SK-N-SH treated with all-trans-retinoic acid at 6 μM for 48 hours (cell line): ENCODE results near the gene GLIS1.

Source experiments
- ATAC-seq: fragments of 200-7000 bp; cut with Tn5 transposase; 3 replicates; pipeline ENCODE4 v1.9.1; 2020; ENCODE audit warnings: mild to moderate bottlenecking, moderate library complexity
- ARNTL ChIP-seq: fragments of 450-650 bp; formaldehyde crosslinking; IDR thresholded peaks from 2 replicates; pipeline ENCODE4 v1.5.0; 2020; ENCODE audit warnings: low read depth, mild to moderate bottlenecking, moderate library complexity, borderline replicate concordance
- BACH2 ChIP-seq: fragments of 250-450 bp; sonication (Bioruptor Pico); IDR thresholded peaks from 2 replicates; pipeline ENCODE4 v1.9.0; 2021; ENCODE audit warnings: mild to moderate bottlenecking, borderline replicate concordance
- CREB5 ChIP-seq: fragments of 250-450 bp; sonication (Bioruptor Pico); IDR thresholded peaks from 2 replicates; pipeline ENCODE4 v1.5.1; 2020; ENCODE audit warnings: low read depth, mild to moderate bottlenecking, moderate library complexity
- CSDC2 ChIP-seq: fragments of 250-450 bp; sonication (Bioruptor Pico); IDR thresholded peaks from 2 replicates; pipeline ENCODE4 v1.5.0; 2020; ENCODE audit warnings: mild to moderate bottlenecking, moderate library complexity
- ESRRG ChIP-seq: fragments of 250-450 bp; sonication (Bioruptor Pico); IDR thresholded peaks from 2 replicates; pipeline ENCODE4 v1.6.1; 2021; ENCODE audit warnings: mild to moderate bottlenecking
- GLIS3 ChIP-seq: fragments of 250-450 bp; sonication (Bioruptor Pico); IDR thresholded peaks from 2 replicates; pipeline ENCODE4 v1.5.0; 2020; ENCODE audit warnings: mild to moderate bottlenecking, moderate library complexity
- ISL1 ChIP-seq: fragments of 250-450 bp; sonication (Bioruptor Pico); IDR thresholded peaks from 2 replicates; pipeline ENCODE4 v2.1.2; 2022; ENCODE audit warnings: mild to moderate bottlenecking, moderate library complexity
- OSR1 ChIP-seq: fragments of 250-450 bp; sonication (Bioruptor Pico); IDR thresholded peaks from 2 replicates; pipeline ENCODE4 v1.8.0; 2022; ENCODE audit warnings: moderate library complexity, mild to moderate bottlenecking, inconsistent platforms
- PATZ1 ChIP-seq: fragments of 250-450 bp; sonication (Bioruptor Pico); IDR thresholded peaks from 2 replicates; pipeline ENCODE4 v1.8.0; 2020; ENCODE audit warnings: mild to moderate bottlenecking, moderate library complexity, borderline replicate concordance
- PPARA ChIP-seq: fragments of 250-450 bp; sonication (Bioruptor Pico); IDR thresholded peaks from 2 replicates; pipeline ENCODE4 v1.5.0; 2020; ENCODE audit warnings: mild to moderate bottlenecking, borderline replicate concordance
- RARB ChIP-seq: fragments of 250-450 bp; sonication (Bioruptor Pico); IDR thresholded peaks from 2 replicates; pipeline ENCODE4 v1.8.0; 2021; ENCODE audit warnings: mild to moderate bottlenecking, moderate library complexity
- SNAI2 ChIP-seq: fragments of 250-450 bp; sonication (Bioruptor Pico); IDR thresholded peaks from 2 replicates; pipeline ENCODE4 v1.5.0; 2020; ENCODE audit warnings: mild to moderate bottlenecking, moderate library complexity
- TCF4 ChIP-seq: fragments of 250-450 bp; sonication (Bioruptor Pico); IDR thresholded peaks from 2 replicates; pipeline ENCODE4 v1.8.0; 2021; ENCODE audit warnings: mild to moderate bottlenecking, moderate library complexity, borderline replicate concordance
- TOX ChIP-seq: fragments of 250-450 bp; sonication (Bioruptor Pico); IDR thresholded peaks from 2 replicates; pipeline ENCODE4 v1.8.0; 2021; ENCODE audit warnings: mild to moderate bottlenecking, moderate library complexity, borderline replicate concordance
- ZC3H10 ChIP-seq: fragments of 250-450 bp; sonication (Bioruptor Pico); IDR thresholded peaks from 2 replicates; pipeline ENCODE4 v1.5.1; 2021; ENCODE audit warnings: mild to moderate bottlenecking, moderate library complexity
- ZFP3 ChIP-seq: fragments of 250-450 bp; sonication (Bioruptor Pico); IDR thresholded peaks from 2 replicates; pipeline ENCODE4 v1.5.0; 2020; ENCODE audit warnings: mild to moderate bottlenecking, moderate library complexity
- ZFP30 ChIP-seq: fragments of 450-650 bp; formaldehyde crosslinking; IDR thresholded peaks from 2 replicates; pipeline ENCODE4 v1.5.0; 2022; ENCODE audit warnings: mild to moderate bottlenecking, moderate library complexity
- ZNF565 ChIP-seq: fragments of 450-650 bp; formaldehyde crosslinking; conservative IDR thresholded peaks from 2 replicates; pipeline ENCODE4 v1.5.0; 2020; ENCODE audit warnings: low read depth, mild to moderate bottlenecking, moderate library complexity
- ZNF70 ChIP-seq: fragments of 450-650 bp; formaldehyde crosslinking; IDR thresholded peaks from 2 replicates; pipeline ENCODE4 v1.5.0; 2020; ENCODE audit warnings: mild to moderate bottlenecking, moderate library complexity
- ZNF8 ChIP-seq: fragments of 450-650 bp; formaldehyde crosslinking; IDR thresholded peaks from 2 replicates; pipeline ENCODE4 v1.5.0; 2020; ENCODE audit warnings: mild to moderate bottlenecking, moderate library complexity
- TF ChIP-seq, protein P1 (sequence below): fragments of 250-450 bp; sonication (Bioruptor Pico); IDR thresholded peaks from 2 replicates; pipeline ENCODE4 v1.5.1; 2021; ENCODE audit warnings: mild to moderate bottlenecking, moderate library complexity

Gene GLIS1

DNA sequence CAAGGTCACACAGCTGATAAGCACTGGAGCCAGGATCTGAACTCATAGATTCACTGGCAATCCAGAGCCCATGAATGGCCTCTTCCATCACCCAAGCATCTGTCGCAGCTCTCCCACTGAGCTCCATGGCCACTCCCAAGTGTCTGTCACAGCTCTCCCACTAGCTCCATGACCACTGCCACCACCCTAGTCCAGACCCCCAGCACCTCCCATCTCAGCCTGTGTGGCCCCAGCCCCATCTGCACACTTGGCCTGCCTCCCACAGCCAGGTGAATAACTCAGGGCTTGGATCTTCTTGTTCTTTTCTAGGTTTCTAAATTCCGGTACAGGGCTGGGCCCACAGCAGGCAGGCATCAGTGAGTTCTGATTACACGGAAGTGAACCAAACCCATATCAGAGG, 76.0 kb downstream of the GLIS1 start:
- ATAC-seq = no peak
- TF ChIP-seq TCF4 (CRISPR knock-in tag) (no peak), ZNF8 (CRISPR knock-in tag) (no peak), OSR1 (CRISPR knock-in tag) (no peak), RARB (no peak), ZFP30 (CRISPR knock-in tag) (no peak), CREB5 (no peak), CSDC2 (CRISPR knock-in tag) (no peak), ZNF565 (CRISPR knock-in tag) (no peak), SNAI2 (CRISPR knock-in tag) (no peak), ARNTL (CRISPR knock-in tag) (no peak), PATZ1 (CRISPR knock-in tag) (no peak), ISL1 (CRISPR knock-in tag) (no peak), ZC3H10 (no peak), TOX (no peak)

GRCh38 chr1:53662169-53662568, 76.8 kb downstream of the GLIS1 start:
- no peak for TF ChIP-seq TOX
- no peak for TF ChIP-seq ISL1 (CRISPR knock-in tag)
- no peak for TF ChIP-seq CREB5
- no peak for TF ChIP-seq OSR1 (CRISPR knock-in tag)
- no peak for TF ChIP-seq GLIS3 (CRISPR knock-in tag)
- no peak for TF ChIP-seq ZNF8 (CRISPR knock-in tag)
- TF ChIP-seq SNAI2 (CRISPR knock-in tag) = no peak
- TF ChIP-seq ZFP3 = no peak
- TF ChIP-seq ZNF565 (CRISPR knock-in tag) = no peak
- TF ChIP-seq, protein P1, sequence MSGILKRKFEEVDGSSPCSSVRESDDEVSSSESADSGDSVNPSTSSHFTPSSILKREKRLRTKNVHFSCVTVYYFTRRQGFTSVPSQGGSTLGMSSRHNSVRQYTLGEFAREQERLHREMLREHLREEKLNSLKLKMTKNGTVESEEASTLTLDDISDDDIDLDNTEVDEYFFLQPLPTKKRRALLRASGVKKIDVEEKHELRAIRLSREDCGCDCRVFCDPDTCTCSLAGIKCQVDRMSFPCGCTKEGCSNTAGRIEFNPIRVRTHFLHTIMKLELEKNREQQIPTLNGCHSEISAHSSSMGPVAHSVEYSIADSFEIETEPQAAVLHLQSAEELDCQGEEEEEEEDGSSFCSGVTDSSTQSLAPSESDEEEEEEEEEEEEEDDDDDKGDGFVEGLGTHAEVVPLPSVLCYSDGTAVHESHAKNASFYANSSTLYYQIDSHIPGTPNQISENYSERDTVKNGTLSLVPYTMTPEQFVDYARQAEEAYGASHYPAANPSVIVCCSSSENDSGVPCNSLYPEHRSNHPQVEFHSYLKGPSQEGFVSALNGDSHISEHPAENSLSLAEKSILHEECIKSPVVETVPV (CRISPR knock-in tag) = no peak
- TF ChIP-seq ESRRG = no peak
- no peak for TF ChIP-seq ARNTL (CRISPR knock-in tag)
- TF ChIP-seq TCF4 (CRISPR knock-in tag) = no peak
- no peak for TF ChIP-seq PATZ1 (CRISPR knock-in tag)
- no peak for TF ChIP-seq ZC3H10
- TF ChIP-seq RARB = no peak
- no peak for ATAC-seq

- TF ChIP-seq, protein P1 (CRISPR knock-in tag) = no peak
- TF ChIP-seq ZC3H10 (no peak), TOX (no peak), ZNF565 (CRISPR knock-in tag) (no peak), BACH2 (CRISPR knock-in tag) (no peak), PPARA (CRISPR knock-in tag) (no peak), ZNF70 (no peak), PATZ1 (CRISPR knock-in tag) (no peak), ISL1 (CRISPR knock-in tag) (no peak), CREB5 (no peak), GLIS3 (CRISPR knock-in tag) (no peak), ZFP3 (no peak)
- ATAC-seq = no peak
Measured at GRCh38 chr1:53661496-53661895, 77.5 kb downstream of the GLIS1 start.
